K562 (cell line): Measurements from ENCODE around the gene ACADL. TPM values are rescaled to one million over a fixed set of nuclear protein-coding genes. Genes with fewer than 3 reads are reported as not detected.

Experiments used
- ATAC-seq: fragments of 200-7000 bp; cut with Tn5 transposase; 3 replicates; pipeline ENCODE4 v1.9.1; 2020; ENCODE audit warnings: moderate library complexity
- BruUV-seq: library from RNA; stranded (reverse); fragments of 400-500 nt; replicated peaks from 2 replicates; lab custom pipeline; 2021; lab: Mats Ljungman, UMichigan
- CTCF ChIA-PET: fragments of 300-600 bp; formaldehyde crosslinking; extraction: SDS; loops from one replicate; lab custom pipeline; 2021; ENCODE audit warnings: low intra/inter-chr PET ratio; lab: Yijun Ruan, JAX
- POLR2A ChIA-PET: fragments of 300-600, 350-650 bp; sonication (Branson Sonifier 250); formaldehyde crosslinking; extraction: SDS; loops from one replicate; lab custom pipeline; 2021; ENCODE audit warnings: antibody characterized with exemption, inconsistent platforms; lab: Yijun Ruan, JAX
- DNase-seq, 4 experiments: peaks; one replicate each; pipeline versions ENCODE4 v3.0.0 to v3.0.0-alpha.2; 2011 to 2018; ENCODE audit warnings: low spot score in 3 of 4, mixed read lengths in 3 of 4; ENCODE audit errors: extremely low read depth in 1 of 4
- FAIRE-seq: peaks from 2 replicates; lab custom pipeline; 2011; peaks lifted over from hg19 to GRCh38; lab: Jason Lieb, UNC
- H2AFZ ChIP-seq: 2 replicates; pipeline ENCODE4 v1.6.0; 2011; ENCODE audit warnings: low read depth, low read length, control low read depth, inconsistent platforms
- H3K27ac ChIP-seq: fragments of 200-600 bp; 3 replicates; pipeline ENCODE4 v1.8.0; 2011; ENCODE audit warnings: low read depth, mild to moderate bottlenecking, control low read depth, inconsistent platforms, low read length, moderate library complexity, mixed read lengths; ENCODE audit errors: extremely low read depth
- H3K27me3 ChIP-seq, 2 experiments: fragments of 300-600 bp in 1 of 2; 2 replicates in 1 of 2; 3 replicates in 1 of 2; pipeline versions ENCODE4 v1.6.0 to v1.8.0; 2011; ENCODE audit warnings: inconsistent platforms in 2 of 2, low read length in 2 of 2, mild to moderate bottlenecking in 1 of 2, mixed read lengths in 1 of 2, moderate library complexity in 1 of 2; ENCODE audit not compliant: control insufficient read depth in 2 of 2, insufficient read depth in 2 of 2
- H3K36me3 ChIP-seq: fragments of 300-600 bp; 3 replicates; pipeline ENCODE4 v1.8.0; 2011; ENCODE audit warnings: mild to moderate bottlenecking, low read length, inconsistent platforms; ENCODE audit not compliant: control insufficient read depth, insufficient read depth
- H3K4me1 ChIP-seq, 2 experiments: fragments of 200-600 bp in 1 of 2; replicated peaks in 1 of 2; 2 replicates in 1 of 2; 3 replicates in 1 of 2; pipeline versions ENCODE4 v1.5.1 to v1.8.0; 2011; ENCODE audit warnings: inconsistent platforms in 2 of 2, low read length in 2 of 2, mild to moderate bottlenecking in 1 of 2, mixed read lengths in 1 of 2, moderate library complexity in 1 of 2; ENCODE audit not compliant: control insufficient read depth in 2 of 2, insufficient read depth in 2 of 2
- H3K4me2 ChIP-seq: 2 replicates; pipeline ENCODE4 v1.6.1; 2011; ENCODE audit warnings: low read length, control low read depth, inconsistent platforms, mixed read lengths; ENCODE audit not compliant: insufficient read depth
- H3K4me3 ChIP-seq: fragments of 200-600 bp; sonication (generic), shearing (Covaris generic); 2 replicates; pipeline ENCODE4 v1.5.1; 2016; ENCODE audit warnings: control low read depth, inconsistent platforms
- H3K79me2 ChIP-seq: fragments of 200-600 bp; 3 replicates; pipeline ENCODE4 v1.8.0; 2011; ENCODE audit warnings: low read length, inconsistent platforms; ENCODE audit not compliant: control insufficient read depth, insufficient read depth
- H3K9ac ChIP-seq, 2 experiments: 2 replicates each; pipeline versions ENCODE4 v1.6.0 to v1.6.1; 2011; ENCODE audit warnings: low read depth in 2 of 2, low read length in 2 of 2, control low read depth in 1 of 2, inconsistent platforms in 1 of 2, mild to moderate bottlenecking in 1 of 2, mixed read lengths in 1 of 2; ENCODE audit not compliant: insufficient read depth in 1 of 2
- H3K9me1 ChIP-seq: one replicate; pipeline ENCODE4 v1.6.0; 2011; ENCODE audit warnings: inconsistent platforms, mild to moderate bottlenecking, low read length, moderate library complexity; ENCODE audit not compliant: control insufficient read depth, insufficient read depth
- H3K9me3 ChIP-seq: replicated peaks from 2 replicates; pipeline ENCODE4 v1.5.1; 2011; ENCODE audit warnings: low read depth, low read length, inconsistent platforms; ENCODE audit not compliant: control insufficient read depth, insufficient read depth
- H4K20me1 ChIP-seq: replicated peaks from 2 replicates; pipeline ENCODE4 v1.6.1; 2011; ENCODE audit warnings: low read length, inconsistent platforms, mixed read lengths; ENCODE audit not compliant: control insufficient read depth, insufficient read depth
- BDP1 ChIP-seq: IDR thresholded peaks from 3 replicates; pipeline ENCODE4 v1.6.1; 2011; ENCODE audit not compliant: insufficient read length, insufficient read depth
- FOXK1 ChIP-seq: sonication (generic); formaldehyde crosslinking; IDR thresholded peaks from 2 replicates; pipeline ENCODE4 v1.8.0; 2022; ENCODE audit warnings: missing genetic modification reagents, mild to moderate bottlenecking, borderline replicate concordance
- HINFP ChIP-seq: fragments of 450-650 bp; conservative IDR thresholded peaks from 2 replicates; pipeline ENCODE4 v1.6.1; 2016; ENCODE audit warnings: missing genetic modification characterization, low read depth, mild to moderate bottlenecking, control low read depth, missing compliant biosample characterization
- HNRNPK ChIP-seq: fragments of 200-400 bp; formaldehyde crosslinking; IDR thresholded peaks from one replicate; pipeline ENCODE4 v1.6.1; 2018; ENCODE audit warnings: mild to moderate bottlenecking, low read depth, low read length; ENCODE audit not compliant: poor library complexity, severe bottlenecking
- JUN ChIP-seq, 2 experiments: sonication (generic) in 1 of 2; formaldehyde crosslinking in 1 of 2; IDR thresholded peaks; 2 replicates each; pipeline versions ENCODE4 v1.6.1 to v1.8.0; 2012 to 2022; ENCODE audit warnings: borderline replicate concordance in 2 of 2, mild to moderate bottlenecking in 2 of 2, improper control_type of control experiment in 1 of 2, low read depth in 1 of 2, low read length in 1 of 2, missing genetic modification reagents in 1 of 2
- XRCC4 ChIP-seq: IDR thresholded peaks from one replicate; pipeline ENCODE4 v1.6.1; 2011; ENCODE audit not compliant: insufficient read depth, insufficient read length; ENCODE audit errors: extremely low read depth
- ZBTB8A ChIP-seq: fragments of 450-650 bp; IDR thresholded peaks from 2 replicates; pipeline ENCODE4 v1.6.1; 2018; ENCODE audit warnings: mild to moderate bottlenecking, moderate library complexity; ENCODE audit not compliant: partially characterized antibody
- ZNF282 ChIP-seq: sonication (generic); formaldehyde crosslinking; IDR thresholded peaks from 2 replicates; pipeline ENCODE4 v1.8.1; 2023; ENCODE audit warnings: missing genetic modification reagents
- ZNF316 ChIP-seq: fragments of 450-650 bp; IDR thresholded peaks from 2 replicates; pipeline ENCODE4 v1.6.1; 2016
- ZNF583 ChIP-seq: fragments of 250-450 bp; sonication (Bioruptor Pico); IDR thresholded peaks from 2 replicates; pipeline ENCODE4 v1.4.0; 2020
- WGBS: fragments of 100-300 bp; shearing (Covaris generic); methylation state at CpG from one replicate; pipeline ENCODE4 v1.1.6; 2016; ENCODE audit warnings: low coverage, mixed read lengths; ENCODE audit not compliant: insufficient coverage; ENCODE audit errors: missing lambda C conversion rate; 5-methylcytosine and 5-hydroxymethylcytosine counted together
- in situ Hi-C: fragments of 300-500 bp; cut with MboI; formaldehyde crosslinking; loops from 4 replicates; pipeline ENCODE4 v1.15.0; 2018; ENCODE audit warnings: inconsistent platforms, mixed read lengths
- intact Hi-C: fragments of 100-400 bp; cut with micrococcal nuclease; formaldehyde crosslinking; loops from 2 replicates; pipeline ENCODE4 v1.14.2; 2022
- polyA plus RNA-seq, 8 experiments: library from polyadenylated mRNA; depleted of rRNA in 4 of 8; stranded (reverse) in 5 of 8; unstranded in 3 of 8; fragments of >200 nt; fragmentation: Nextera tagmentation in 2 of 8; fragmentation: Illumina TruSeq in 1 of 8; extraction: Ambion mirVana in 2 of 8; extraction: Trizol in 1 of 8; gene quantifications; 2 replicates each; pipeline versions ENCODE4 v1.2.1 to v1.2.3, GENCODE V29; 2011 to 2014; ENCODE audit warnings: inconsistent platforms in 1 of 8, missing spikeins in 1 of 8
- total RNA-seq, 7 experiments: library from RNA; depleted of rRNA in 6 of 7; stranded (reverse); fragments of >200 nt in 6 of 7; fragmentation: Illumina TruSeq in 2 of 7; extraction: Trizol in 2 of 7; gene quantifications; 2 replicates each; pipeline versions ENCODE4 v1.2.1 to v1.2.3, GENCODE V29; 2011 to 2021; ENCODE audit warnings: low replicate concordance in 1 of 7
- TF ChIP-seq, protein P1 (sequence below): sonication (generic); formaldehyde crosslinking; IDR thresholded peaks from 2 replicates; pipeline ENCODE4 v1.8.0; 2022; ENCODE audit warnings: mild to moderate bottlenecking, low read depth, missing genetic modification reagents

The ACADL gene
- total and polyA plus RNA-seq, 9 of the 15 experiments (the other 6 are each of a cell fraction or from before 2014, with no cell fraction given), result 0.07 TPM; not detected in 8

GRCh38 chr2:210179351-210179990 lies 45.8 kb downstream of the ACADL start:
- Histone ChIP-seq H3K9me1 (no peaks in the 10 kb centered on the region), H3K4me1 (no peaks in the 10 kb centered on the region), H3K9ac (no peak overlapping the region), H4K20me1 (no peaks in the 10 kb centered on the region), H3K36me3 (no peaks in the 10 kb centered on the region), H3K27me3 (no peaks in the 10 kb centered on the region), H3K27ac (no peak overlapping the region), H2AFZ (no peak overlapping the region), H3K79me2 (no peaks in the 10 kb centered on the region), H3K4me2 (no peak overlapping the region), H3K4me3 (no peak overlapping the region), H3K9me3 (no peaks in the 10 kb centered on the region)
- CTCF ChIA-PET, result no interaction called here
- in situ Hi-C loops, result loop anchor here (25.0 kb wide), 1 partner anchor 1792 kb away; no protein-coding TSS in a partner anchor
- BruUV-seq, result no TSS peak
- ATAC-seq (no peak), FAIRE-seq (no peak), DNase-seq (no peak)
- TF ChIP-seq ZNF316 (peak; percentile 15; the same call in 1 of the 2 replicates), XRCC4 (no peak)
- POLR2A ChIA-PET, result no interaction called here
- intact Hi-C loops, result no loop called here

DNA sequence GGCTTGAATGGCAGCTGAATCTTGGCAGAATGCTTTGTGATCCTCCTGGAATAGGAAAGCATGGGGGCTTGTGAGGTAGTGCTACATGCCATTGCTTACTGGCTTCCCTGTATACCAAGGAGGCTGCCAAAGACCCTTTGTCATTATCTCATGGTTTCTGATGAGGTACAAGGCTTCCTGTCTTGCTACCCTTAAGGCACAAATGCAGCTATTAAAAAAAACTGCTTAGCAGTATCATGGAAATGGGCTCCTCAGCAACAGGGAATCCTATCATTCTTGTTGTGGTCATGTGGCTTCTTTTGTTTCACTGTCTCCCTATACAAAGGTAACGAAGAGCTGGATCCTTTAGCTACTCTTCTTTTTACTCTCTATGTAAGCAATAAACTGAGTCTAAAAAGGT lies 47.5 kb downstream of the ACADL start:
- ATAC-seq (no peak), DNase-seq (no peak), FAIRE-seq (no peak)
- WGBS, result no CpG with 5 or more reads among the region's 1 CpG
- Histone ChIP-seq H3K4me1 (no peaks in the 10 kb centered on the region), H3K9me1 (no peaks in the 10 kb centered on the region), H3K4me3 (no peak overlapping the region), H3K4me2 (no peak overlapping the region), H2AFZ (no peak overlapping the region), H3K27me3 (no peaks in the 10 kb centered on the region), H3K27ac (no peak overlapping the region), H3K9ac (no peak overlapping the region), H3K79me2 (no peaks in the 10 kb centered on the region), H4K20me1 (no peaks in the 10 kb centered on the region), H3K9me3 (no peaks in the 10 kb centered on the region), H3K36me3 (no peaks in the 10 kb centered on the region)
- CTCF ChIA-PET, result no interaction called here
- intact Hi-C loops (no loop called here), in situ Hi-C loops (loop anchor here (25.0 kb wide), 1 partner anchor 1790 kb away; no protein-coding TSS in a partner anchor)
- BruUV-seq, result no TSS peak
- POLR2A ChIA-PET, result interaction anchor here (0.8 kb wide), 1 partner anchor 206 kb away, joined by 3 read pairs; no protein-coding TSS in a partner anchor
- TF ChIP-seq HINFP (tag), result no peak
- TF ChIP-seq, protein P1, sequence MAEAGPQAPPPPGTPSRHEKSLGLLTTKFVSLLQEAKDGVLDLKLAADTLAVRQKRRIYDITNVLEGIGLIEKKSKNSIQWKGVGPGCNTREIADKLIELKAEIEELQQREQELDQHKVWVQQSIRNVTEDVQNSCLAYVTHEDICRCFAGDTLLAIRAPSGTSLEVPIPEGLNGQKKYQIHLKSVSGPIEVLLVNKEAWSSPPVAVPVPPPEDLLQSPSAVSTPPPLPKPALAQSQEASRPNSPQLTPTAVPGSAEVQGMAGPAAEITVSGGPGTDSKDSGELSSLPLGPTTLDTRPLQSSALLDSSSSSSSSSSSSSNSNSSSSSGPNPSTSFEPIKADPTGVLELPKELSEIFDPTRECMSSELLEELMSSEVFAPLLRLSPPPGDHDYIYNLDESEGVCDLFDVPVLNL, result no peak
- TF ChIP-seq FOXK1 (CRISPR knock-in tag), result no peak
- no peak for TF ChIP-seq ZBTB8A
- no peak for TF ChIP-seq ZNF282
- no peak for TF ChIP-seq JUN (IDR thresholded peaks at IDR 0.05; ENCODE audit: borderline replicate concordance, low read depth, low read length)
- no peak for TF ChIP-seq JUN (CRISPR knock-in tag; IDR thresholded peaks at IDR 0.05; ENCODE audit: borderline replicate concordance)
- no peak for TF ChIP-seq HNRNPK
- no peak for TF ChIP-seq ZNF583 (CRISPR knock-in tag)
- TF ChIP-seq BDP1, result no peak
